Panc1 (cell line): Measurements from ENCODE around the gene HTT. TPM values are rescaled to one million over a fixed set of nuclear protein-coding genes. Genes with fewer than 3 reads are reported as not detected.

Experiments
- ATAC-seq: fragments of 200-7000 bp; cut with Tn5 transposase; 2 replicates; pipeline ENCODE4 v1.9.1; 2020; ENCODE audit warnings: mild to moderate bottlenecking, moderate library complexity
- BruUV-seq: library from RNA; stranded (reverse); fragments of 400-500 nt; replicated peaks from 2 replicates; lab custom pipeline; 2021; lab: Mats Ljungman, UMichigan
- CTCF ChIA-PET: fragments of 300-600 bp; sonication (Branson Sonifier 250); formaldehyde crosslinking; loops from one replicate; lab custom pipeline; 2022; ENCODE audit warnings: antibody characterized with exemption; lab: Charles Lee
- POLR2A ChIA-PET: fragments of 300-600 bp; sonication (Branson Sonifier 250); formaldehyde crosslinking; loops from one replicate; lab custom pipeline; 2022; ENCODE audit warnings: antibody characterized with exemption; lab: Charles Lee
- DNase-seq: peaks from one replicate; pipeline ENCODE4 v3.0.0-alpha.2; 2010; ENCODE audit warnings: low read depth, low spot score
- H3K27ac ChIP-seq: 2 replicates; pipeline ENCODE4 v1.5.1; 2011; ENCODE audit warnings: mild to moderate bottlenecking, low read length, inconsistent platforms
- H3K27me3 ChIP-seq: fragments of 200-500 bp; sonication (Bioruptor generic); 2 replicates; pipeline ENCODE4 v1.6.0; 2014; ENCODE audit warnings: low read length, inconsistent platforms; ENCODE audit not compliant: control insufficient read depth, insufficient read depth
- H3K36me3 ChIP-seq: fragments of 200-500 bp; sonication (Bioruptor generic); 2 replicates; pipeline ENCODE4 v1.5.1; 2014; ENCODE audit warnings: inconsistent platforms, mild to moderate bottlenecking, low read length, moderate library complexity; ENCODE audit not compliant: control insufficient read depth, insufficient read depth
- H3K4me1 ChIP-seq: 2 replicates; pipeline ENCODE4 v1.5.1; 2011; ENCODE audit warnings: inconsistent platforms, mild to moderate bottlenecking, low read length, moderate library complexity; ENCODE audit not compliant: control insufficient read depth, insufficient read depth
- H3K4me3 ChIP-seq, 2 experiments: 2 replicates each; pipeline ENCODE4 v1.5.1; 2011 to 2012; ENCODE audit warnings: low read depth in 2 of 2, low read length in 2 of 2, mild to moderate bottlenecking in 2 of 2, inconsistent platforms in 1 of 2, moderate library complexity in 1 of 2
- H3K9me3 ChIP-seq: fragments of 200-500 bp; sonication (Bioruptor generic); 2 replicates; pipeline ENCODE4 v1.5.1; 2014; ENCODE audit warnings: low read depth, mild to moderate bottlenecking, inconsistent platforms, low read length, moderate library complexity; ENCODE audit not compliant: control insufficient read depth, insufficient read depth
- CTCF ChIP-seq: fragments of 450-650 bp; IDR thresholded peaks from 2 replicates; pipeline ENCODE4 v1.5.1; 2017; ENCODE audit warnings: mild to moderate bottlenecking
- POLR2AphosphoS5 ChIP-seq: IDR thresholded peaks from 2 replicates; pipeline ENCODE4 v1.6.1; 2012; ENCODE audit warnings: mild to moderate bottlenecking, low read depth, low read length, moderate library complexity
- REST ChIP-seq, 2 experiments: IDR thresholded peaks; 2 replicates each; pipeline ENCODE4 v1.6.1; 2011 to 2012; ENCODE audit warnings: low read depth in 2 of 2, control low read depth in 1 of 2, low read length in 1 of 2, mild to moderate bottlenecking in 1 of 2, moderate library complexity in 1 of 2; ENCODE audit not compliant: insufficient read depth in 1 of 2
- SIN3A ChIP-seq: IDR thresholded peaks from 2 replicates; pipeline ENCODE4 v1.6.1; 2012; ENCODE audit warnings: low read depth, mild to moderate bottlenecking, low read length, moderate library complexity, borderline replicate concordance; ENCODE audit not compliant: insufficient read depth
- TCF7L2 ChIP-seq: IDR thresholded peaks from 2 replicates; pipeline ENCODE4 v1.6.1; 2011; ENCODE audit warnings: mild to moderate bottlenecking, low read depth, low read length, inconsistent platforms
- in situ Hi-C: cut with HindIII; loops from 2 replicates; pipeline ENCODE4 v1.10.0; 2016; ENCODE audit warnings: low sequenced_read_pairs, low pct_unique_long_range_greater_than_20kb
- intact Hi-C: fragments of 100-400 bp; cut with micrococcal nuclease; formaldehyde crosslinking; loops from one replicate; pipeline ENCODE4 v1.10.0; 2022; ENCODE audit not compliant: unreplicated experiment
- total RNA-seq: library from RNA; stranded (reverse); gene quantifications from one replicate; pipeline ENCODE4 v1.2.1, GENCODE V29; 2021; ENCODE audit not compliant: unreplicated experiment

The HTT gene
- total RNA-seq, 1 experiment from 2014 or later, result 24.7 TPM

GRCh38 chr4:3197366-3198105 lies 123.1 kb downstream of the HTT start:
- Histone ChIP-seq H3K36me3 (no peaks in the 10 kb centered on the region), H3K27me3 (no peaks in the 10 kb centered on the region), H3K4me1 (no peaks in the 10 kb centered on the region), H3K4me3 (no peak overlapping the region), H3K9me3 (no peaks in the 10 kb centered on the region), H3K27ac (no peak overlapping the region)
- TF ChIP-seq CTCF (no peak), REST (IDR thresholded peaks at IDR 0.05; ENCODE audit: insufficient read depth in 1 of 2, low read depth in 2 of 2, low read length in 1 of 2) (no peak), SIN3A (no peak), POLR2AphosphoS5 (no peak), TCF7L2 (no peak)
- POLR2A ChIA-PET, result no interaction called here
- CTCF ChIA-PET, result no interaction called here
- no peak for ATAC-seq
- no TSS peak for BruUV-seq
- intact Hi-C loops, result no loop called here
- in situ Hi-C loops, result no loop called here
- DNase-seq, result no peak

DNA sequence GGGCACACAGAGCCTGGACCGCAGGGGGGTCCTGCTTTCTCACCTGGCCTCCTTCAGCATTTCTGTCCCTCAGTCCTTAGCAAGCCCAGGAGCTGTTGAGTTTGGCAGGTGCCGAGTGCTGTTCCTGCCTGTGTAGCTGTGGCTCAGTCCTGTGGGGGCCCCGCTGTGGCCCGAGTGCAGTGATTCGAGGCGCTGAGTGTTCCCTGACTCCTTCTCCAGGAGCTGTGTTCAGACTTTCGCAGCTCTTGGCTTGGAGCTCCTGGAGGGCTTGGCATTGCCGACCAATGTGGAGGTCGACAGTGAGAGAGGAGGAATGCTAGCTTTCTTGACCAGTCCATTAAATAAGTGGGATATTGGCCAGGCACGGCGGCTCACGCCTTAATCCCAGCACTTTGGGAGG lies 124.4 kb downstream of the HTT start:
- intact Hi-C loops, result no loop called here
- no TSS peak for BruUV-seq
- Histone ChIP-seq H3K36me3 (no peaks in the 10 kb centered on the region), H3K4me3 (no peak overlapping the region), H3K4me1 (no peaks in the 10 kb centered on the region), H3K27me3 (no peaks in the 10 kb centered on the region), H3K9me3 (no peaks in the 10 kb centered on the region), H3K27ac (no peak overlapping the region)
- TF ChIP-seq CTCF (no peak), POLR2AphosphoS5 (no peak), SIN3A (no peak), TCF7L2 (no peak), REST (IDR thresholded peaks at IDR 0.05; ENCODE audit: insufficient read depth in 1 of 2, low read depth in 2 of 2, low read length in 1 of 2) (no peak)
- DNase-seq (no peak), ATAC-seq (no peak)
- in situ Hi-C loops, result no loop called here
- ChIA-PET POLR2A (no interaction called here), CTCF (no interaction called here)
